Liver (tissue), 2 donors: Measurements from ENCODE around the gene ZNF326.

Experiments used
- GABPA ChIP-seq, 2 donors: IDR thresholded peaks in 1 of 2; conservative IDR thresholded peaks in 1 of 2; 2 replicates each; pipeline ENCODE4 v1.6.1; 2016; ENCODE audit warnings: antibody characterized with exemption in 2 of 2, mild to moderate bottlenecking in 1 of 2, moderate library complexity in 1 of 2
- MAX ChIP-seq: IDR thresholded peaks from 2 replicates; pipeline ENCODE4 v1.6.1; 2016; ENCODE audit warnings: antibody characterized with exemption
- REST ChIP-seq: IDR thresholded peaks from 2 replicates; pipeline ENCODE4 v1.6.1; 2016; ENCODE audit warnings: antibody characterized with exemption, mild to moderate bottlenecking
- RXRA ChIP-seq, 2 donors: IDR thresholded peaks; 2 replicates each; pipeline ENCODE4 v1.6.1; 2017 to 2018; ENCODE audit warnings: antibody characterized with exemption in 2 of 2, mild to moderate bottlenecking in 1 of 2
- donor health status: healthy.

- TF ChIP-seq GABPA (IDR thresholded peaks at IDR 0.05 in 1 of 2, conservative IDR thresholded peaks at IDR 0.05 in 1 of 2) (no peak), RXRA (IDR thresholded peaks at IDR 0.05) (no peak), MAX (no peak), REST (no peak)
These were observed 17.4 kb downstream of the ZNF326 start for GRCh38 chr1:90012300-90012699.
